Measurements from ENCODE around the gene DVL3. TPM values are rescaled to one million over a fixed set of nuclear protein-coding genes. Genes with fewer than 3 reads are reported as not detected.

DVL3 gene
- total RNA-seq, 1 experiment from 2014 or later: 60.7 TPM

GRCh38 chr3:184178521-184179138 is 23.5 kb downstream of the DVL3 start:
- Histone ChIP-seq H4K20me1 (ENCODE audit: insufficient read depth) (no peaks in the 10 kb centered on the region), H3K79me2 (ENCODE audit: insufficient read depth, low read length) (peaks cover 51% of the 10 kb centered on the region), H3K36me3 (ENCODE audit: control insufficient read depth in 1 of 2, insufficient read depth in 2 of 2, low read length in 2 of 2) (peaks cover 47 to 63% of the 10 kb centered on the region in 2 experiments), H3K4me1 (ENCODE audit: control insufficient read depth in 1 of 2, insufficient read depth in 2 of 2, low read length in 2 of 2) (peaks cover 10 to 30% of the 10 kb centered on the region in 2 experiments), H3K9me3 (ENCODE audit: control insufficient read depth in 1 of 2, insufficient read depth in 1 of 2, low read depth in 1 of 2, low read length in 2 of 2) (no peaks in the 10 kb centered on the region), H3K9me2 (ENCODE audit: insufficient read depth) (no peaks in the 10 kb centered on the region), H3K4me2 (ENCODE audit: low read length) (no peak overlapping the region), H2AFZ (ENCODE audit: low read depth, low read length, poor library complexity, severe bottlenecking) (no peak overlapping the region), H3K27ac (ENCODE audit: low read depth, low read length) (no peak overlapping the region), H3K4me3 (replicated peaks in 1 of 2; ENCODE audit: low read depth in 1 of 2, low read length in 2 of 2) (no peak overlapping the region), H3K9ac (ENCODE audit: low read length) (no peak overlapping the region), H3K27me3 (ENCODE audit: insufficient read depth, low read length) (no peaks in the 10 kb centered on the region)
- no peak for DNase-seq (ENCODE audit: low read depth, low spot score)
- no TSS peak for BruUV-seq (replicated peaks)
- TF ChIP-seq ELF1 (IDR thresholded peaks at IDR 0.05; ENCODE audit: borderline replicate concordance, low read depth): no peak
- ChIA-PET CTCF (no interaction called here), RAD21 (ENCODE audit: low non-redundant PET in 1 of 2, low total read pairs in 2 of 2, uncharacterized antibody in 2 of 2, unreplicated experiment in 2 of 2) (no interaction called here), POLR2A (no interaction called here)
- intact Hi-C loops (cut with micrococcal nuclease): no loop called here
- ATAC-seq: no peak

GRCh38 chr3:184180165-184180564 is 25.0 kb downstream of the DVL3 start:
- H3K4me2 ChIP-seq (ENCODE audit: low read length): no peak overlapping the region
- H3K9me2 ChIP-seq (ENCODE audit: insufficient read depth): no peaks in the 10 kb centered on the region
- no peak for DNase-seq (ENCODE audit: low read depth, low spot score)
- no TSS peak for BruUV-seq (replicated peaks)
- no peaks in the 10 kb centered on the region for H4K20me1 ChIP-seq (ENCODE audit: insufficient read depth)
- H2AFZ ChIP-seq (ENCODE audit: low read depth, low read length, poor library complexity, severe bottlenecking): no peak overlapping the region
- ChIA-PET CTCF (no interaction called here), RAD21 (ENCODE audit: low non-redundant PET in 1 of 2, low total read pairs in 2 of 2, uncharacterized antibody in 2 of 2, unreplicated experiment in 2 of 2) (no interaction called here), POLR2A (no interaction called here)
- no peak overlapping the region for H3K4me3 ChIP-seq (replicated peaks in 1 of 2; ENCODE audit: low read depth in 1 of 2, low read length in 2 of 2)
- H3K27me3 ChIP-seq (ENCODE audit: insufficient read depth, low read length): no peaks in the 10 kb centered on the region
- intact Hi-C loops (cut with micrococcal nuclease): no loop called here
- no peak for ATAC-seq
- H3K4me1 ChIP-seq (ENCODE audit: control insufficient read depth in 1 of 2, insufficient read depth in 2 of 2, low read length in 2 of 2): peaks cover 10 to 27% of the 10 kb centered on the region in 2 experiments
- peaks cover 52 to 74% of the 10 kb centered on the region in 2 experiments for H3K36me3 ChIP-seq (ENCODE audit: control insufficient read depth in 1 of 2, insufficient read depth in 2 of 2, low read length in 2 of 2)
- TF ChIP-seq SRF (IDR thresholded peaks at IDR 0.05; ENCODE audit: low read depth) (no peak), POLR2A (IDR thresholded peaks at IDR 0.05; ENCODE audit: borderline replicate concordance, extremely low read depth, insufficient read depth, insufficient read length) (no peak), JUND (IDR thresholded peaks at IDR 0.05) (no peak), MAX (IDR thresholded peaks at IDR 0.05) (no peak), EZH2phosphoT487 (IDR thresholded peaks at IDR 0.05; ENCODE audit: borderline replicate concordance) (no peak), ATF3 (IDR thresholded peaks at IDR 0.05) (no peak), SP1 (IDR thresholded peaks at IDR 0.05; ENCODE audit: low read depth) (no peak), POLR2AphosphoS5 (IDR thresholded peaks at IDR 0.05; ENCODE audit: low read depth, low read length) (no peak), CTCF (IDR thresholded peaks at IDR 0.05 in 2 of 3, conservative IDR thresholded peaks at IDR 0.05 in 1 of 3; ENCODE audit: borderline replicate concordance in 1 of 3, insufficient read depth in 1 of 3, low read depth in 2 of 3, low read length in 2 of 3) (no peak), SIN3A (IDR thresholded peaks at IDR 0.05; ENCODE audit: low read depth) (no peak), ELF1 (IDR thresholded peaks at IDR 0.05; ENCODE audit: borderline replicate concordance, low read depth) (no peak), EGR1 (IDR thresholded peaks at IDR 0.05; ENCODE audit: low read depth) (no peak)
- H3K27ac ChIP-seq (ENCODE audit: low read depth, low read length): no peak overlapping the region
- no peak overlapping the region for H3K9ac ChIP-seq (ENCODE audit: low read length)
- H3K9me3 ChIP-seq (ENCODE audit: control insufficient read depth in 1 of 2, insufficient read depth in 1 of 2, low read depth in 1 of 2, low read length in 2 of 2): no peaks in the 10 kb centered on the region
- H3K79me2 ChIP-seq (ENCODE audit: insufficient read depth, low read length): peaks cover 46% of the 10 kb centered on the region
